NCI-H748 (cell line): ENCODE results near the gene DNAH1.

Experiments used
- DNase-seq: peaks from one replicate; lab custom pipeline; 2025; ENCODE audit not compliant: unreplicated experiment; lab: John Stamatoyannopoulos, UW

The DNAH1 gene

GRCh38 chr3:52432225-52432624 is 116.1 kb downstream of the DNAH1 start:
- no peak for DNase-seq

DNA sequence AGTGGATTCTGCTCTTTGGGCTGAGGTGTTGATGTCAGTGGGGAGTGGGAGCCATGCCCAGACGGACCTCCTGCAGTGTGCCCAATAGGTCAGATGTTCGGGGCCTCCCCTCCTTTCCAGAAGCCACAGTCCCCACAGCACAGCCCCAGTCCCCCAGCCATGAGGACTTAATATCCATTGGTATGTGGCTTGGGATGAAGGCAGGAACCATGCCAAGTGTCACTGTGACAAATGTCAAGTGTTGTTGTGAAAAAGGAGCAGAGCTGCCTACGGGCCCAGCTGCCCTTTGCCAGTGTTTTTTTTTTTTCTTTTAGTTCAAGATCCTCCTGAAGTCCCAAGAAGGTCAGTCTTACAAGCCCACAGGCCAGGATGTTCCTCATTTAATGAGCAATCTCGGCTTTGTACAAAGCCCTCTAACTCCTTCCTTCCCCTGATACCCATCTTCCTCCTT is 116.6 kb downstream of the DNAH1 start:
- no peak for DNase-seq

DNA sequence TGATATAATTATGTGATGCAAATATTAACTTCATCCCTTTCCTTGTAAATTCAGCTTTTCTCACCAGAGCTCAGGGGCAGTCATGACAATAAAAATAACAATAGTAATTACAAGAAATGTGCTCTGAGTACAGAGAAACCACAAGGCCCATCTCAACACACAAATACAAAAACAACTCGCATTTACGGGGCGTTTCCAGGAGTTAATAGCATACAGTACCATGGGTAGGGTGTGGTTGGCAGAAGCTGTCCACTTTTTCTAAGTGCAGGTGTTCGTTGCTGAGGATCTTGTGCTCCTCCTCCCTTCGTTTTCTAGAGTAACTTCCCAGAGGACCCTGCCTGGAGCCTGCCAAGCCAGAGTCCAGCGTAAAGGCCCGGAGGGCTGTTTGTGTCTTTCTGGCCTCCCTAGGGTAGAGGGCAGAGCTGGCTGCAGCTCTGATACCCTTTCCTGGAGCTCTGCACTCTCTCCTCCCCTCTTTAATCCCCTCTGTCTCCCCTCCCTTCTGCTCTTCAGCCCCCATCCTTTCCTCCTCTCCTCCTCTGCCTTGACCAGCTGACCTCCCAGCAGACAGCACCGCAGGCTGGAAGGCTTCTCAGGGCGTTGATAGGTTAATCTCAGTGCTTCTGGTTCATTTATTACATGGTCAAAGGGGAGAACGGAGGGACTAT is 117.3 kb downstream of the DNAH1 start:
- DNase-seq: no peak

- no peak for DNase-seq
These were observed 117.9 kb downstream of the DNAH1 start for GRCh38 chr3:52433996-52434479.

- no peak for DNase-seq
These were observed 118.5 kb downstream of the DNAH1 start for GRCh38 chr3:52434491-52435115.

DNA sequence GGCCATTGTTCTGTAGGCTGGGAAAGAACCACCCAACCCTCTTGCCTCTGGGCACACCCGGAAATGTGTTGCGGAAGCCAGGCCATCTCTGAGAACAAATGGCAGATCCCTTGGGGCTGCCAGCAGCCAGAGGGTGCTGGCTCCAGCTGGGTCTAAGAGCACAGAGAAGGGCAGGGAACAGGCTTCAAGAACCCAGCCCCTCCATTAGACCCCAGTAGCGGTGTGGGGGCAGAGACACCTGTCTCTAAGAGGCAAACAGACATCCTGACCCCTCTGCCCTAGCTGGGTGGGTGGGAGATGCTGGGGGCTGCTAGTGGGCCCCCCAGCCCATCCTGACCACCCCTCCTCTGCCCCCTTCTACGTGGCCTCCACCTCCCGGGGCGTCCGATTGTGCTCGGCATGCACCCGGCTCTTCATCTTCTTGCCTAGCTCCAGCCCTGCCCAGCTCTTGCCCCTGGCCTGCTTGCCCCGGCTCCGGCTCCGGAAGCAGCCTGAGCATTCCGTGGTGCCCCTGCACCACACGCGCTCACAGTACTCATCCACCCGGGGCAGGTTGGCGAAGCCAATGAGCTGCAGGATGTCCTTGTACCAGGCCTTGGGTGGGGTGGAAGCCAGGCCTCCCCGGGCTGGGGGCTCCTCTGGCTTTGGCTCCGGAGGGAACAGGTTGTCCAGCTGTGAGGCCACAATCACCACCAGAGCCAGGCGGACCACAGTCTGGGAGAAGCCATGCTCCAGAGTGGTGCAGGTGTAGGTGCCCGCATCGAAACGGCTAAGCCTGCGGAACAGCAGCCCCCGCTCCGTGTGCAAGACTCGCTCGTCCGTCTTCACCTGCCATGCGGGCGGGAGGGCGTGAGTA is 119.4 kb downstream of the DNAH1 start:
- DNase-seq: no peak

- no peak for DNase-seq
These were observed 120.5 kb downstream of the DNAH1 start for GRCh38 chr3:52436500-52437149.

GRCh38 chr3:52437326-52438103 is 121.4 kb downstream of the DNAH1 start:
- no peak for DNase-seq

- no peak for DNase-seq
These were observed 121.9 kb downstream of the DNAH1 start for GRCh38 chr3:52438104-52438376.

GRCh38 chr3:52438579-52439425 is 122.7 kb downstream of the DNAH1 start:
- no peak for DNase-seq

GRCh38 chr3:52439426-52440248 is 123.5 kb downstream of the DNAH1 start:
- DNase-seq: no peak

DNA sequence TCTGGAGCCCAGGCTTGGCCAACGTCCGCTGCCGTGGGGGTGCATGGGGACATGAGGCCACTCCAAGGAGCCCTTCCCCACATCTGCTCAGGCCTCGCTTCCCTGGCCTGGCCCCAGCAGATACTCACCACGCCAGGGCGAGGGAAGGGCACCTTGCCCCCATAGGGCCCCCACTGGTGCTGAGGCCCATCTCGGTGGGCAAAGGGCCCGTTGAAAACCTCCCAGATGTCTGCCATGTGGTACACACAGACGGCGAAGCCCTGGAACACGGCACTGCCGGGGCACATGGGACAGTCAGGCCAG is 124.1 kb downstream of the DNAH1 start:
- DNase-seq: no peak

- no peak for DNase-seq
These were observed 124.6 kb downstream of the DNAH1 start for GRCh38 chr3:52440671-52441070.

DNA sequence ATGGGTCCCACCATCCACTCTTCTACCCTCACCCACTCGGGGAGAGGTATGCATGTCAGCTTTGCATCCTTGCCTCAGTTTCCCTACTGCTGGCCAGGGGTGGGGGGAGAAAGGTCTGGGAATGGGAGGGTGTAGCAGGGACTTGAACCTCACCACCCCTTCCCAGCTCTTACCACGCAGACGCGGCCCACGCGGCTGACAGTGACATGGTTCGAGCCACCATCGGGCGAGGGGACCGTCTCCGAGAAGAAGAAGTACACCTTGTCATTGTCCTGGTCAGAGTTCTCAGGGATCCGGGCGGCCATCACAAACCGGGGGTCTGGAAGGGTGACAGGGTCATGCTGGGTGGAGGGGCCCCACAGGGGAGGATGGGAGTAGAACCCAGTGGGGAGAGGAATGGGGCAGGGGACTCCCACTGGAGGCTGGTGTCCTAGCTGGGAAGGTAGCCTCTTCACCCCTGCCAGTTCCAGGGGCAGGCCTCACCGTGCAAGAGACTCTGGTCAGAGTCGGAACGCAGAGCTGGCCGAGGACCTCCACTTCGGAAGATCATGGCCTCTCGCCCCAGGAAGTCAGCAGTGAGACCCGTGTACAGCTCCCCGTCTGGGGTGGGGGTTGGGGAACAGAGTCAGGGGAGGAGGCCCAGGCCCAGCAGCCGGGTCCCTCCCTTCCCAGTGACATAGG is 125.1 kb downstream of the DNAH1 start:
- no peak for DNase-seq

- no peak for DNase-seq
These were observed 125.7 kb downstream of the DNAH1 start for GRCh38 chr3:52441772-52442332.

- no peak for DNase-seq
These were observed 126.5 kb downstream of the DNAH1 start for GRCh38 chr3:52442409-52443267.

DNA sequence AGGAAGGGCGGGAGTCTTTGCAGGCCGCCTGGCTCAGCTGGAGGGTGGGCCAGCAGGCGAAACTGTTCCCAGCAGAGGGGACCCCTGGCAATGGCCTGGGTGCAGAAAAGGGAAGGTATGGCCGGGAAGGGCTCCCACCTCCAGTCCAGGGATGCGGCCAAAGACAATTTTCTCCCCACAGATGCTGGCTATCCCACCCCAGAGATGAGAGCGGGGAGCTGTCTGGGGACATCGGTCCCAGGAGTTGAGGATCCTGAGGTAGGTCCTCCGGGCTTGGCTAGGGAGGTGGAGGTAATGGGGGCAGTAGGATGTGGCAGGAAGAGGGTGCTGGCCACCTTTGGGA is 127.1 kb downstream of the DNAH1 start:
- DNase-seq: no peak
